ENCODE measurements around the gene DDIT4. TPM values are rescaled to one million over a fixed set of nuclear protein-coding genes. Genes with fewer than 3 reads are reported as not detected.
A peak's percentile ranks its signal among the peaks of the same experiment; 100 is the strongest.
"Not testable (repeated sequence)": the region's sequence is repeated elsewhere in the genome, so short reads cannot be mapped to it uniquely, and the experiment has no call there.

DDIT4 gene
- total and polyA plus RNA-seq, 8 donors: 89.9 to 188 (median 162) TPM

DNA sequence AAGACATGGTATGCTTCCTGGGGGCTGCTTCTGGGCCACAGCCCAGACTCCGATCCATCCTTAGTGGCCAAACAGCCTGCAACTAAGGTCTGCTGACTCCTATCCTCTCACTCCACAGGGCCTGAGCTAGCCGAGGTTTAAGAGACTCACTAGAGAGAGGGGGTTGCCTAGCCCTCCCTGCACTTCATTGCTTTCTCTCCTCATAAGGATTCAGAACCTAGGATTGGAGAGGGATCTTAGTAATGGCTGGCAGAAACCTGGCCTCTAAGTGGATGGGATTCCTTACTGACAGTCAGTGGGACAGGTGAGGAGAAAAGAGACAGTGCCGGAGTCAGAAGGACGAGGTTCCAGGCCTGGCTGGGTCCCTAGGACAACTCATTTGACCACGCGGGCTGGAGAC, 8.2 kb upstream of the DDIT4 start:
- H3K9me3 ChIP-seq: no peaks in the 10 kb centered on the region
- DNase-seq: no peak
- H3K27me3 ChIP-seq: no peaks in the 10 kb centered on the region
- no peak for TF ChIP-seq EP300 (IDR thresholded peaks at IDR 0.05)
- TF ChIP-seq, protein P1, sequence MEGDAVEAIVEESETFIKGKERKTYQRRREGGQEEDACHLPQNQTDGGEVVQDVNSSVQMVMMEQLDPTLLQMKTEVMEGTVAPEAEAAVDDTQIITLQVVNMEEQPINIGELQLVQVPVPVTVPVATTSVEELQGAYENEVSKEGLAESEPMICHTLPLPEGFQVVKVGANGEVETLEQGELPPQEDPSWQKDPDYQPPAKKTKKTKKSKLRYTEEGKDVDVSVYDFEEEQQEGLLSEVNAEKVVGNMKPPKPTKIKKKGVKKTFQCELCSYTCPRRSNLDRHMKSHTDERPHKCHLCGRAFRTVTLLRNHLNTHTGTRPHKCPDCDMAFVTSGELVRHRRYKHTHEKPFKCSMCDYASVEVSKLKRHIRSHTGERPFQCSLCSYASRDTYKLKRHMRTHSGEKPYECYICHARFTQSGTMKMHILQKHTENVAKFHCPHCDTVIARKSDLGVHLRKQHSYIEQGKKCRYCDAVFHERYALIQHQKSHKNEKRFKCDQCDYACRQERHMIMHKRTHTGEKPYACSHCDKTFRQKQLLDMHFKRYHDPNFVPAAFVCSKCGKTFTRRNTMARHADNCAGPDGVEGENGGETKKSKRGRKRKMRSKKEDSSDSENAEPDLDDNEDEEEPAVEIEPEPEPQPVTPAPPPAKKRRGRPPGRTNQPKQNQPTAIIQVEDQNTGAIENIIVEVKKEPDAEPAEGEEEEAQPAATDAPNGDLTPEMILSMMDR (IDR thresholded peaks at IDR 0.05): no peak
- TF ChIP-seq POLR2A (IDR thresholded peaks at IDR 0.05): no peak
- no peak for TF ChIP-seq POLR2AphosphoS5 (IDR thresholded peaks at IDR 0.05)
- no peaks in the 10 kb centered on the region for H3K36me3 ChIP-seq
- intact Hi-C loops (cut with DNase I; ENCODE audit: low total_unique reads): no loop called here
- peaks cover 31 to 38% (median 35%) of the 10 kb centered on the region in 4 donors for H3K4me1 ChIP-seq
- 83 to 93% (median 88%) methylated on average over 6 of the region's 6 CpGs for WGBS, 5 donors
- H3K4me3 ChIP-seq: no peak overlapping the region
- no peak overlapping the region for H3K27ac ChIP-seq

DNA sequence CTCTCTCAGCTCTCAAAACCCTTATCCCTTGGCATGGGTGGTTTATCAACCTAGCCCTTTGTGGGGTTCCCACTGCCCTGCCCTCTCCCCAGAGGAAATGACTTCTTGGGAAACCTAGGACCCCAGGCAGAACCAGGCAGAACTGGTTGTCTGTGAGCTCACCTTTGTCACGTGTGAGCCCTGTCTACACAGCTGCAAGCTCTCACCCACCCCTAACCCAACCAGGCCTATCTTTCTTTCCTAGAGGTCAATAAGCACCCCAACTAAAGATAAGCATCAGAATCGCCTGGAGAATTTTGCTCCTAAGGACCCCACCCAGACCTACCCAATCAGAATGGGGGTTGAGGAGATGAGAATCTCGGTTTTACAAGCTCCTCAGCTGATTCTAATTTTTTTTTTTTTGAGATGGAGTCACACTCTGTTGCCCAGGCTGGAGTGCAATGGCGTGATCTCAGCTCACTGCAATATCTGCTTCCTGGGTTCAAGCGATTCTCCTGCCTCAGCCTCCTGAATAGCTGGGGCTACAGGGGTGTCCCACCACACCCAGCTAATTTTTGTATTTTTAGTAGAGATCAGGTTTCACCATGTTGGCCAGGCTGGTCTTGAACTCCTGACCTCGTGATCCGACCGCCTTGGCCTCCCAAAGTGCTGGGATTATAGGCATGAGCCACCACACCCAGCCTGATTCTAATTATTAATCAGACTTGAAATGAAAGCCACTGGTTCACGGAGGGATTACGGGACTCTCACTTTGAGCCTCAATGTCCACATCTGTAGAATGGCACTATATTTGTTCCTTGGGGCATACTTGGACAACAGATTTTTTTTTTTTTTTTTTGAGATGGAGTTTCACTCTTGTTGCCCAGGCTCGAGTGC, 7.5 kb upstream of the DDIT4 start:
- intact Hi-C loops (cut with DNase I; ENCODE audit: low total_unique reads): no loop called here
- no peak overlapping the region for H3K27ac ChIP-seq
- 82 to 92% (median 85%) methylated on average over 11 of the region's 11 CpGs for WGBS, 5 donors

DNA sequence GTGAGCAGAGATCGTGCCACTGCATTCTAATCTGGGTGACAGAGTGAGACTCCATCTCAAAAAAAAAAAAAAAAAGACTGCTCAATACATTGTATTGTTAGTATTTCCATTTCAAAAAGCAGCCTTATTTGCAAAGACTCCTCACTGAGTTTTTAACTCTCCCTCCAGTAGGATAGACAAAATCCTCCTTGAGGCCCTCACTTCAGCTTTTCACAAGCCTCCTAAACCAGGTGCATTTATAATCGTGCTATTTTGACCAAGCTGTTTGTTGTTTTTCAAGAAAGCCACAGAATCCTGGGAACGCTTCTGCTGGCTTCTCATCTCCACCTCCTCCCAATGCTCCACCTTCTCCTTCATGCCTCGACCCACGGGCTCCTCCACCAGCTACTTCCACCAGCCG, 6.3 kb upstream of the DDIT4 start:
- 73 to 91% (median 83%) methylated on average over 6 of the region's 6 CpGs for WGBS, 5 donors
- DNase-seq: no peak
- TF ChIP-seq, protein P1 (IDR thresholded peaks at IDR 0.05): no peak
- TF ChIP-seq EP300 (IDR thresholded peaks at IDR 0.05): no peak
- TF ChIP-seq POLR2AphosphoS5 (IDR thresholded peaks at IDR 0.05): no peak
- no peak for TF ChIP-seq POLR2A (IDR thresholded peaks at IDR 0.05)
- H3K36me3 ChIP-seq: no peaks in the 10 kb centered on the region
- intact Hi-C loops (cut with DNase I; ENCODE audit: low total_unique reads): no loop called here
- no peak overlapping the region for H3K27ac ChIP-seq
- no peaks in the 10 kb centered on the region for H3K27me3 ChIP-seq
- H3K9me3 ChIP-seq: no peaks in the 10 kb centered on the region
- H3K4me1 ChIP-seq: peaks cover 16 to 27% (median 21%) of the 10 kb centered on the region in 4 donors
- no peak overlapping the region for H3K4me3 ChIP-seq

More for the DNA sequence above, 7.5 kb upstream of the DDIT4 start:
- no peak overlapping the region for H3K4me3 ChIP-seq
- H3K27me3 ChIP-seq: no peaks in the 10 kb centered on the region
- TF ChIP-seq POLR2AphosphoS5 (IDR thresholded peaks at IDR 0.05) (no peak), EP300 (IDR thresholded peaks at IDR 0.05) (no peak), POLR2A (IDR thresholded peaks at IDR 0.05) (no peak)
- TF ChIP-seq, protein P1 (IDR thresholded peaks at IDR 0.05): no peak
- H3K36me3 ChIP-seq: no peaks in the 10 kb centered on the region
- H3K4me1 ChIP-seq: peaks cover 24 to 31% (median 28%) of the 10 kb centered on the region in 4 donors
- DNase-seq: peak in 1 of 2 donors; percentile 57
- H3K9me3 ChIP-seq: no peaks in the 10 kb centered on the region

DNA sequence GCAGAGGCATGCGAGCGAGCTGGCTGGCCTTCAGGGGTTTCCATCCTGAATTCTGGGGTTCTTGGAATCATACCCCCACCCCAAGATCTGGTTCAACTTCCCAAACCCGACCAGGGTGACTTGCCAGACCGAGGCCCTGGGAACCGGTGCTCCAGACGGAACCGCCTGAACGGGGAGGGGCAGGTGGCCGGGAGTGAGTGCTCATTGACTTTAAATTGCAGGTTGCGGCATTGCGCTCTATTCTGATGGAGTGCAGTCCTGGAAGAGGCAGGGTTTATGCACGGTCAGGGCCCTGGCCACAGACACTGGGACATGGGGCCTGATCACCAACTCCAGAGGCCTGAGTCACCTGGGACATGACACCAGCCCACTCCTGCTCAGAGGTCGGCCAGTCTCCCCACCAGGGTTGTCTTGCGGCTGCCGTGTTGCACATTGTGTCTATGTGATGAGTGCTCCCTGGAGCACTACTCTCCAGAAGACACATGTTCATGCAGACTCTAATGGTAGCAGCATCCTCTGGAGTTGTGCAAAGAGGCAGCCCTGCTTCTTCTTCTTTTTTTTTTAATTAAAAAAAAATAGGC, 5.8 kb upstream of the DDIT4 start:
- peaks cover 20 to 28% (median 25%) of the 10 kb centered on the region in 4 donors for H3K4me1 ChIP-seq
- H3K36me3 ChIP-seq: no peaks in the 10 kb centered on the region
- WGBS, 5 donors: 93 to 98% (median 95%) methylated on average over 13 to 15 of the region's 15 CpGs
- H3K9me3 ChIP-seq: no peaks in the 10 kb centered on the region
- no peak overlapping the region for H3K27ac ChIP-seq
- TF ChIP-seq POLR2AphosphoS5 (IDR thresholded peaks at IDR 0.05): no peak
- TF ChIP-seq, protein P1 (IDR thresholded peaks at IDR 0.05): no peak
- no peak for TF ChIP-seq POLR2A (IDR thresholded peaks at IDR 0.05)
- intact Hi-C loops (cut with DNase I; ENCODE audit: low total_unique reads): no loop called here
- no peak for DNase-seq
- no peak overlapping the region for H3K4me3 ChIP-seq
- H3K27me3 ChIP-seq: no peaks in the 10 kb centered on the region

DNA sequence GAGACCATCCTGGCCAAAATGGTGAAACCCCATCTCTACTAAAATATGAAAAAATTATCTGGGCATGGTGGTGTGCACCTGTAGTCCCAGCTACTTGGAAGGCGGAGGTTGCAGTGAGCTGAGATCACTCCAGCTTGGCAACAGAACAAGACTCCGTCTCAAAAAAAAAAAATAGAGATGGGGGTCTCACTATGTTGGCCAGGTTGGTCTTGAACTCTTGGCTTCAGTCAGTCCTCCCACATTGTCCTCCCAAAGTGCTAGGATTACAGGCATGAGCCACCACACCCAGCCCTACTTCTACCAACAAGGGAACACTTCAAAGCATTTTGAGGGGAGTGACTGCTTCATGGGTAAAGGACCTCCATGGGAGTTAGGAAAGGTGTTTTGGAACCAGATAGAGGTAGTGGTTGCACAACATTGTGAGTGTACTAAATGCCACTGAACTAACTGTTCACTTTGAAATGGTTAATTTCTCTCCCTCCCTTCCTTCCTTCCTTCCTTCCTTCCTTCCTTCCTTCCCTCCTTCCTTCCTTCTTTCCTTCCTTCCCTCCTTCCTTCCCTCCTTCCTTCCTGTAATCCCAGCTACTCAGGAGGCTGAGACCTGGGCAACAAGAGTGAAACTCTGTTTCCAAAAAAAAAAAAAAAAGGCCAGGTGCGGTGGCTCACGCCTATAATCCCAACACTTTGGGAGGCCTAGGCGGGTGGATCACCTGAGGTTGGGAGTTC, 5.1 kb upstream of the DDIT4 start:
- intact Hi-C loops (cut with DNase I; ENCODE audit: low total_unique reads): not testable (repeated sequence)

More for the DNA sequence above, 5.1 kb upstream of the DDIT4 start:
- peaks cover 14 to 24% (median 18%) of the 10 kb centered on the region in 4 donors for H3K4me1 ChIP-seq
- not testable (repeated sequence) for H3K9me3 ChIP-seq, H3K36me3 ChIP-seq, H3K27ac ChIP-seq, DNase-seq, H3K4me3 ChIP-seq, H3K27me3 ChIP-seq
- 93 to 100% (median 97%) methylated on average over 5 of the region's 5 CpGs for WGBS, 5 donors
